Keratinocyte (primary cell): ENCODE data around the gene APP. TPM values are rescaled to one million over a fixed set of nuclear protein-coding genes. Genes with fewer than 3 reads are reported as not detected.

Source experiments
- DNase-seq: peaks from one replicate; pipeline ENCODE4 v3.0.0-alpha.2; 2011; ENCODE audit warnings: low read depth, missing footprints, low spot score
- FAIRE-seq: peaks from 2 replicates; lab custom pipeline; 2011; peaks lifted over from hg19 to GRCh38; lab: Jason Lieb, UNC
- H2AFZ ChIP-seq: 2 replicates; pipeline ENCODE4 v1.6.0; 2012; ENCODE audit warnings: low read length, control low read depth, inconsistent platforms; ENCODE audit not compliant: control insufficient read depth
- H3K27ac ChIP-seq: 2 replicates; pipeline ENCODE4 v1.5.1; 2011; ENCODE audit warnings: low read length; ENCODE audit not compliant: control insufficient read depth, insufficient read depth
- H3K27me3 ChIP-seq: 3 replicates; pipeline ENCODE4 v1.6.0; 2011; ENCODE audit warnings: low read length; ENCODE audit not compliant: control insufficient read depth, insufficient read depth; ENCODE audit errors: extremely low read depth
- H3K36me3 ChIP-seq, 2 experiments: 2 replicates in 1 of 2; 3 replicates in 1 of 2; pipeline ENCODE4 v1.5.1; 2011; ENCODE audit warnings: low read length in 2 of 2, mild to moderate bottlenecking in 1 of 2; ENCODE audit not compliant: control insufficient read depth in 2 of 2, insufficient read depth in 2 of 2; ENCODE audit errors: extremely low read depth in 1 of 2
- H3K4me1 ChIP-seq: 3 replicates; pipeline ENCODE4 v1.5.1; 2011; ENCODE audit warnings: low read length; ENCODE audit not compliant: control insufficient read depth, insufficient read depth; ENCODE audit errors: extremely low read depth
- H3K4me2 ChIP-seq: 3 replicates; pipeline ENCODE4 v1.6.0; 2011; ENCODE audit warnings: low read depth, low read length; ENCODE audit not compliant: control insufficient read depth, insufficient read depth; ENCODE audit errors: extremely low read depth
- H3K4me3 ChIP-seq, 3 experiments: fragments of 200-600 bp in 1 of 3; sonication (generic) in 1 of 3; 2 replicates in 2 of 3; 3 replicates in 1 of 3; pipeline ENCODE4 v1.5.1; 2011 to 2016; ENCODE audit warnings: low read length in 3 of 3, mild to moderate bottlenecking in 3 of 3, control low read depth in 2 of 3, inconsistent platforms in 1 of 3, low read depth in 1 of 3, mixed read lengths in 1 of 3, mixed run types in 1 of 3, moderate library complexity in 1 of 3; ENCODE audit not compliant: control insufficient read depth in 2 of 3, insufficient read depth in 2 of 3; ENCODE audit errors: extremely low read depth in 1 of 3
- H3K79me2 ChIP-seq: 2 replicates; pipeline ENCODE4 v1.6.0; 2012; ENCODE audit warnings: low read length; ENCODE audit not compliant: control insufficient read depth, insufficient read depth
- H3K9ac ChIP-seq: 3 replicates; pipeline ENCODE4 v1.6.0; 2011; ENCODE audit warnings: low read length; ENCODE audit not compliant: control insufficient read depth, insufficient read depth; ENCODE audit errors: extremely low read depth
- H3K9me1 ChIP-seq: 3 replicates; pipeline ENCODE4 v1.6.0; 2011; ENCODE audit warnings: low read length; ENCODE audit not compliant: control insufficient read depth, insufficient read depth; ENCODE audit errors: extremely low read depth
- H3K9me3 ChIP-seq: 2 replicates; pipeline ENCODE4 v1.5.1; 2012; ENCODE audit warnings: low read depth, low read length; ENCODE audit not compliant: control insufficient read depth
- H4K20me1 ChIP-seq: 3 replicates; pipeline ENCODE4 v1.6.0; 2011; ENCODE audit warnings: low read length; ENCODE audit not compliant: control insufficient read depth, insufficient read depth; ENCODE audit errors: extremely low read depth
- CTCF ChIP-seq, 3 experiments: IDR thresholded peaks in 1 of 3; conservative IDR thresholded peaks in 1 of 3; optimal IDR thresholded peaks in 1 of 3; 2 replicates in 2 of 3; 3 replicates in 1 of 3; pipeline versions ENCODE3 to v1.5.1; 2011; ENCODE audit warnings: low read length in 3 of 3, mild to moderate bottlenecking in 3 of 3, moderate library complexity in 2 of 3, control low read depth in 1 of 3, inconsistent platforms in 1 of 3; ENCODE audit not compliant: insufficient read depth in 2 of 3; ENCODE audit errors: extremely low read depth in 1 of 3
- EZH2 ChIP-seq: IDR thresholded peaks from one replicate; pipeline ENCODE4 v1.6.1; 2012; ENCODE audit warnings: inconsistent platforms, mild to moderate bottlenecking, low read length, moderate library complexity
- dilution Hi-C: fragments of 300-500 bp; cut with MboI; formaldehyde crosslinking; loops from one replicate; pipeline ENCODE4 v1.7.0; 2020; ENCODE audit warnings: low sequenced_read_pairs; ENCODE audit not compliant: extremely low pct_ligation_motif_present
- polyA plus RNA-seq, 5 experiments: library from polyadenylated mRNA; depleted of rRNA in 3 of 5; stranded (reverse) in 3 of 5; stranded (forward) in 1 of 5; unstranded in 1 of 5; fragments of >200 nt; gene quantifications; 1 replicate in 1 of 5; 2 replicates in 3 of 5; 3 replicates in 1 of 5; pipeline versions ENCODE4 v1.2.1 to v1.2.3, GENCODE V29; 2011 to 2012; ENCODE audit warnings: missing spikeins in 2 of 5, low read depth in 1 of 5, low replicate concordance in 1 of 5

The APP gene
- polyA plus RNA-seq, 1 donor (not counting 4 experiments of a cell fraction or from before 2014, with no cell fraction given) = 1,015 TPM

GRCh38 chr21:25956993-25957714, 213.4 kb downstream of the APP start:
- Histone ChIP-seq H3K27me3 (no peaks in the 10 kb centered on the region), H3K4me1 (peaks cover 10% of the 10 kb centered on the region), H2AFZ (no peak overlapping the region), H3K9me3 (no peaks in the 10 kb centered on the region), H3K4me2 (no peak overlapping the region), H3K9ac (no peak overlapping the region), H3K79me2 (peaks cover 2% of the 10 kb centered on the region), H4K20me1 (no peaks in the 10 kb centered on the region), H3K9me1 (no peaks in the 10 kb centered on the region), H3K4me3 (no peak overlapping the region), H3K27ac (no peak overlapping the region), H3K36me3 (peaks cover 25 to 34% of the 10 kb centered on the region in 2 experiments)
- dilution Hi-C loops = no loop called here
- FAIRE-seq (no peak), DNase-seq (no peak)
- no peak for TF ChIP-seq CTCF (optimal IDR thresholded peaks at IDR 0.05 in 1 of 3, IDR thresholded peaks at IDR 0.05 in 1 of 3, conservative IDR thresholded peaks at IDR 0.05 in 1 of 3; ENCODE audit: extremely low read depth in 1 of 3, insufficient read depth in 2 of 3, low read length in 3 of 3)
- TF ChIP-seq EZH2 = no peak

GRCh38 chr21:25955646-25956045, 214.9 kb downstream of the APP start:
- Histone ChIP-seq H3K27me3 (no peaks in the 10 kb centered on the region), H3K27ac (no peak overlapping the region), H3K9ac (no peak overlapping the region), H3K79me2 (no peaks in the 10 kb centered on the region), H2AFZ (no peak overlapping the region), H3K4me1 (peaks cover 10% of the 10 kb centered on the region), H3K4me3 (no peak overlapping the region), H3K9me3 (no peaks in the 10 kb centered on the region), H3K4me2 (no peak overlapping the region), H3K36me3 (peaks cover 29 to 31% of the 10 kb centered on the region in 2 experiments), H3K9me1 (no peaks in the 10 kb centered on the region), H4K20me1 (no peaks in the 10 kb centered on the region)
- TF ChIP-seq EZH2 (no peak), CTCF (optimal IDR thresholded peaks at IDR 0.05 in 1 of 3, IDR thresholded peaks at IDR 0.05 in 1 of 3, conservative IDR thresholded peaks at IDR 0.05 in 1 of 3; ENCODE audit: extremely low read depth in 1 of 3, insufficient read depth in 2 of 3, low read length in 3 of 3) (no peak)
- FAIRE-seq (no peak), DNase-seq (no peak)
- dilution Hi-C loops = no loop called here
